GM21528 (cell line): ENCODE results near the gene NDUFA8.

Source experiments
- ATAC-seq: cut with Tn5 transposase; IDR thresholded peaks from one replicate; pipeline ENCODE4 v1.9.1; 2021; ENCODE audit warnings: mild to moderate bottlenecking, moderate library complexity; ENCODE audit not compliant: unreplicated experiment, low FRiP score

The NDUFA8 gene

DNA sequence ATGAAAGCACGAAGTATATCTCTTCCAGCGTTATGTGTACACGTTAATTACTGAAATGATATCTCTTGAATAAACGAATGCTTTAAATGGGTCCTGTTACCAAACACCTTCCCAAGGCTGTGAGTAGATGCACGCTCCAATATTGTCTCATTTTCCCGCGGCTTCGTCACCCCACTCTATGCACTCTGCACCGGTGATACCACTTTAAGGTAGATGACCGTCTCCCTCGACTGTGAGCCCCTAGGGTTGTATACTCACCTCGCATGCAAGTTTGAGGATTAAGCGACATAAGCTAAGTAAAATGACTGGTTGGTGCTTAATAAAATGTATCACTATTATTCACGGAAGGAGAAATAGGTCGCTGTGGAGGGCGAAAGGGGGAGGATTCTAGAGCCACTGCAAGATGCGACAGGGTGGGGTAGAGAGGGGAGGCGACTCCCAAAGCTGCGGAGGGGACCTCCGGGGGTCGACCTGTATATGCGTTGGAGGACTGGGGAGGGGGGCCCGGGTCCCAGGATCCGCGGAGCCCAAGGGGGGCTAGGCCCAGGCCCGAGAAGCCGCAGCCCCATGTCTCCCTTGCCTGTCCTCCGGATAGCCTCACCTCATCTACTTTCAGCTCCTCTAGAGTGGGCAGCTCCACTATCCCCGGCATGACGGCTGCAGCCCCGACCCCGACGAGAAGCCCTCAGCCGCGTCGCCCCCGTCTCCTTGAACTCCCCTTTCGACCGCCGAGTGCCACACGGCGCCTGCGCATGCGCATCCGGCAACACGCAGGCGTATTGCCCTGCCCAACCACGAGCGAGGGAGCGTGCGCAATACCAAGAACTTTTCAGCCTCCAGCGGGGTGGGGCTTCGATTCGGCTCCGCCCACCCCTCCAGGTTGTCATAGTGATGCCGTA, at the start of gene NDUFA8, which contains the start of gene MORN5:
Gene NDUFA8, minus strand, starts transcription at position 754 of the 899 bp plus-strand sequence. Its CDS starts 102 bp downstream, at position 652.
Gene MORN5, plus strand, starts transcription at position 883 of the 899 bp plus-strand sequence. CDS start 65 bp downstream, outside the sequence.
- ATAC-seq = peak; percentile 97

DNA sequence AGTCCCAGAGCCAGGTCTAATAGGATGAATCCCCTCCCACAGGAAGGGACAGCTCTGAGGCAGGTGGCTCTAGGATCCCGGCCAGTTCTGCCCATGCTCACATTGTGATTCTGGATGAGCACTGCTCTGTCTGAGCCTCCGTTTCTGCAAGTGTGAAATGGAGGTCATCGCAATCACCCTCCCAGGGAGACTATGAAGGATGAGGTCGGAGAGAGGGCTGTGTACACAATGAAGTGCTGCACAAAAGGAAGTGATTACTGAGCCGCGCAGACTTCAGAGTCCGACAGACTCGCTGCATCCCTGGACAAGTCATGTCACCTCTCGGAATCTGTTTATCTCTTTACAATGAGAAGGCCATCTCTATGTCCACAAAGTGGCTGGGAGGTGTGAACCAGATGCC, 47.5 kb upstream of the NDUFA8 start:
- ATAC-seq = no peak

DNA sequence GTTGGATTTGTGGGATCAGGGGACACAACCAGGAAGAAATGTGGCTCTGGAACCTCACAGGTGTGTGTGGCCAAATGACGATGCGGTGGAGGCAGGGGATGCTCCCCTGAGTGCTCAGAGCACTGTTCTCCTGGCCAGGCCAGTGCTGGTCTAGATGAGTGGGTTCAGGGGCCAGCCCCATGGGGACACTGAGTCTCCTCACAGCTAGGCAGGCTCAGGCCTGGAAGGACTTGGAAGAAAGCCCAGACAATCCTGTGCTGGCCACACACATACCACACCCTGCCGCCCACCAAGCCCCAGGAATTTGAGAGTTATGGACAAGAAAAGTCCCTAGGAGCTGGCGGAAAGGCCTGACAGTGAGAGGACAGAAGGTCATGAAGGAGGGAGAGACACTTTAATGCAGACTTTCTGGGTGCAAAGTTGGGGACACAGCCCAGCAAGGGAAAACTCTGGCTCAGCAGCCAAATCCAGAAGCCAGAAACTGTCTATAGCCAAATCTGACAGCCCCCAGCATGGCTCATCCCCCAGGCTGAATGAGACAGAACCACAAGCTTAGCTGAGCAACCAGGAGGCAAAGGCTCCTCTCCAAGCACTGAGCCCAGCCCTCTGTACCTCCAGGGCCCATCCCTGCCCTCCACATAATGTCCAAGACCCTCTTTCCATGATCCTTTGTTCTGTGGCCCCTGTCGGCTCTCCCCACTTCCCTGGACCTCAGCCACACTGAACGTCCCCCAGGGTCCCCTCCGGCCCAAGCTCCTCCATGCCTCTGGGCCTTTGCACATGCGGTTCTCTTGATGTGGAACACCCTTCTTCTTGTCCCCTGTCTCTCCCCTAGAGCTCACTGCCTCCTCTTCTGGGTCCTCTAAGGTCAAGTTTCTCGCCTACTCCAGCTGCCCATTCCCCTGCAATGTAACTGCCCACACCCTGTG, 46.8 kb upstream of the NDUFA8 start:
- no peak for ATAC-seq

DNA sequence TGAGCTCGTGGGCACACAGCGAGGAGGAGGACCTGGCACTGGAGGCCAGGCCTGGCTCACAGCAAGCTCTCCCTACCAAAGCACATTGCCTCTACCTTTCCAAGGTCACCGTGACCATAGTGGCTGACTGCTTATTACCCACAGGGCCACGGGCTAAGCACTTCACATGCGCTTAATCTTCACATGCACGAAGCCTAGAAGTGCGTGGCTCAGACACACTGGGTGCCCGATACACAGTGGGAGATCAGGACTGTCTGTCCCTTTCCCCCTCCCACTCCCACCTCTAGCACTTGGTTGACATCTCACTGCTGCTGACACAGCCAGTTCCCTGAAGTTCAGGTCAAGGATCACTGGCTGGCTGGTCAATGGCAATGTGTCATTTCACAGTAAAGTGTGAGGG, 45.6 kb upstream of the NDUFA8 start:
- ATAC-seq = no peak

DNA sequence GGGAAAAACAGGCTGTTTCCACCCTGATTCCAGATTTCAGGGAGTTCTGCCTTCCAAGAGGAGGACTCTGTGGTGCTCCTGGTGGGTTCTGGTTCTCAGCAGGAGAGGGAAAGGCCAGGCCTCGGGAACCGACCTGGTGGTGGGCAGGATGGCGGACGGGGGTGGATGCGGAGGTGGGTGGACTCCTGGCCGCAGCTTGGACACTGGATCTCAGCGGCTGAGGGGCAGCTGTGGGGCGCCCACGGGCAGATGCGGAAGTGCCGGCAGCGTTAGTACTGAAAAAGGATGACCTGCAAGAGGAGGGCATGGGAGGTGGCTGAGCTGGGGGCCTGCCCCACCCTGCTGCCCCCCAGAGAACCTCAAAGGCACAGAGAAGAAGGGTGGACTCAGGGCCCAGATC, 44.9 kb upstream of the NDUFA8 start:
- ATAC-seq = no peak

DNA sequence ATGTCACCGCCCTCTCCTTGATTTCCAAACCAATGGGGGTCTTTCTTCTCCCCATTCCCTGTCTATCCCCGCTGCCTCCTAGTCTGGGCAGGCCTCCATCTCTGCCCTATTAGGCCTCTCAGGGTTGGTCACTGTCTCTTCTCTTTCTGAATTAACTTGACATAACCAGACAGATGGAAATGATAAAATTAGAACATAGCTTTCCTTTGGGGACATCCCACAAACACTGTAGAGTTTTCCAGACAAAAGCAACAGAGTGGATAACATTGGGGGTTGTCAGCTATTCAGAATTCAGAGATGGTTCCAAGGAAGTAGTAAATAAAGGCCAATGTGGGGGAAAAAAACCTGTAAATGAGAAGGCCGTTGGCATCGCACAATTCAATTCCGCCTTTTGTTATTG, 44.5 kb upstream of the NDUFA8 start:
- ATAC-seq = no peak

DNA sequence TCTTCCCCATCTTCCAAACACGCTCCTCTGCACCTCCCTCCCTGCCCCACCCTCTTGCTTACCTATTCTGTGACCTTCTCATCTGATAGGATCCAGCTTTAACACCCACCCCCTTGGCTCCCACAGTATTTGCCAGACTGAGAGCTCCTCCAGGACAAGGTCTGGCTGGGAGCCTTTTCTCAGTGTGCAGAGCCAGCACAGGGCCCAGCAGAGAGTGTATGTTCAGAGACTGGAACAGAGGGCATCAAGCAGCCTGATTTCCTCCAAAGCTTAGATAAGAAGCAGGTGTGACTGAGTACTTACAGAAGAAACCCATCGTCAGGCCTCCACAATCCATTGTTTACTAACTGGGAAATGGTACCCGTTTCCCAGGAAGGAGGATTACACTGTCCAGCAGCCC, 42.5 kb upstream of the NDUFA8 start:
- no peak for ATAC-seq

DNA sequence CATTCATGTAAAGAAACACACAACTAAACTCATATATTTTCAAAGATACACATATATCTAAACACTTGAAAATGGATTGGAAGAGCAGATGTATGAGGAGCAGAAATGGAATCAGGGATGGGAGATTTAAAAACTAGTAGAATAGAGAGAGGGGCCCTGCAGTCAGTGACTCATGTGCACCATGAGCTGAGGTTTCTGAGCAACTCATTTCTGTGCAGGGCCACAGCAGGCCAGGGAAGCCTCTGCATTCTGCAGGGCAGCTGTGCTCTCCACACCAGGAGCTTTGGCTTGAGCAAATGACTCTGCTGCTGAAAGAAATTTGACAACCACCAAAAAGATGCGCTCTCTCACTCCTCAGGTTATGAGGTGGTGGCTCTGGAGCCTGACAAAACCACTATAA, 42.1 kb upstream of the NDUFA8 start:
- no peak for ATAC-seq

DNA sequence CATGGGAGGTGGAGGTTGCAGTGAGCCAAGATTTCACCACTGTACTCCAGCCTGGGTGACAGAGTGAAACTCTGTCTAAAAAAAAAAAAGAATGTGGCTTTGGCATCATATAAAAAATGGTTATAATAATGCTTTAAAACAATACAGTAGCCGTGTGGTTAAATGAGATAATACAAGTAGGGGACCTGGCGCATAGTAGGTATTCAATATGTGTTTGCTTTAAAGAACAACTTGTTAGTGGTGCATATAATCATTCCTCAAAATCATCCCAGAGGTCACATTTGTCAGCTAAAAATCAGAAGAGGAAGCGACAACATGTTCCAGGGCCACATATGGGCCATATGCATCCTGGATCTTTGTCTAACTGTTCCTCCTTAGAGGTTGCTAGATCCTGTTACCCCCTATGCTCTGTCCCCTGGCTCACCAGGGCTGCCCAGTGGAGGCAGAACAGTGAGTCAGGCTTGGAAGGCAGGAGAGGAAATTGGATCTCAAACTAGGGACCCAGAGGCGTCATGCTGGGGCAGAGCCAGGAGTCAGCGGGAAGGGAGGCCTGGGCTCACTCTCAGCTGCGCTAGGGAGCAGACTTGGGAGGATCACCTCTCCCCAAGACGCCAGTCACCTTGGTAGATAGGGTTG, 41.5 kb upstream of the NDUFA8 start:
- ATAC-seq = no peak

DNA sequence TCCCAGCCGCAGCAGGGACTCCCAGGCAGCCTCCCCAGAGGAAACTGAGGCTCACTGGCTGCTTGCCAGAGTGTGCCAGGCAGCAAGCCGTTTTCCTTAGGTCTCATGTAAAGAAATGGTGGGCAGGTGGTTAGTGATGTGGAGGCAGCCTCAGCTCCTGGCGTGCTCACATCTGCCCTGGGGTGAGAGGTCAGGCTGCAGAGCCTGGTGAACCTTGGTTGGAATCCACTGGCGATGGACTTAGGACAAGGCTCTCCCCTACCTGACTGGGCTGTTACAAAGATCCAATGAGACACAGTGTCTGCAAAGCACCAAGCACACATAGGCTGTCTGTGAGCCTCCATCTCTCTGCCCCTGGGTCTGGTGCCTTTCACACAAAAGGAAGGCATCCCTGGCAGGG, 38.3 kb upstream of the NDUFA8 start:
- no peak for ATAC-seq

DNA sequence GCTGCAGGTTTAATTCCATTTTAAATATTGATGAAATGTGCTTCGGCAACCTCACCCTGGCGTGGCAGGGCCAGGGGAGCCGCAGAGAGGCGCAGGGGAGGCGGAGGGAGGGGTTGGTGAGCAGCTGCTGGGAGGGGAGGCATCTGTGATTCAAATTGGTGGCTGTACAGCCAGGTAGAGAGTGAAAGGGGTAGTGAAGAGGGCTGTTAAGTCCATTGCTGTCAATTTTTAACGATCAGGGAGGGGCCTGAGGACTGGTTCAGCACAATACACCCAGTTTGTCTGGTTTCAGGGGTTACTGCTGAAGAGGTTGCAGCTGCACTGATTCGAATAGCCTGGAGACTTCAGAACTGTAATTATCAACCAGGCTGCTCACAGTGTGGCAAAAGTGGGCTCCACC, 37.8 kb upstream of the NDUFA8 start:
- no peak for ATAC-seq

DNA sequence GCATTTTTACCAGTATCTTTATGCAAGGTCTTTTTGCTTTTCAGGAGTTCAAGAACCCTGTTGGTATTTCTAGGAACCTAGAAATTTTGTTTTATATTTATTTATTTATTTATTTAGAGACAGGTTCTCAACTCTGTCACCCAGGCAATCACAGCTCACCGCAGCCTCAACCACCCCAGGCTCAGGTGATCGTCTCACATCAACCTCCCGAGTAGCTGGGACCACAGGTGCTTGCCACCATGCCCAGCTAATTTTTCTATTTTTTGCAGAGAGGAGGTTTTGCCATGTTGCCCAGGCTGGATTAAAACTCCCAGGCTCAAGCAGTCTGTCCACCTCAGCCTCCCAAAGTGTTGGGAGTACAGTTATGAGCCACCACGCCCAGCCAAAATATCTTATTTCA, 36.3 kb upstream of the NDUFA8 start:
- ATAC-seq = no peak

DNA sequence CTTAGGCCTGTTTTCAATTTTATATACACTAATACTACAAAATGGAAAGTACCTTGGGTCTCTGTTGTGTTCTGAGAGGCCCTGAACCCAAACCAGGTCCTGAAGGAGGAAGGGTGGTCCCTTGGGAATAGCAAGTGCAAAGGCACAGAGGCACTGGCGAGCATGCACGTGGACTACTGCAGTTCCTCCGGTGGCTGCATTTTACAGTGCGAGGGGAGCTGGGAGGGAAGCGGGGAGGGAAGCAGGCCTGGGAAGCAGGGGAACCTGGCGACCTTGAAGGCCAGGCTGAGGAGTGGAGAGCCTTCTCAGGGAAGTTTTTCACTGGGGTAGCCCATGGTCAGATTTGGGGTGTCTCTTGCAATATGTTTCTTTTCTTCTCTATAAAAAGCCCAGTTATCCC, 34.1 kb upstream of the NDUFA8 start:
- no peak for ATAC-seq

DNA sequence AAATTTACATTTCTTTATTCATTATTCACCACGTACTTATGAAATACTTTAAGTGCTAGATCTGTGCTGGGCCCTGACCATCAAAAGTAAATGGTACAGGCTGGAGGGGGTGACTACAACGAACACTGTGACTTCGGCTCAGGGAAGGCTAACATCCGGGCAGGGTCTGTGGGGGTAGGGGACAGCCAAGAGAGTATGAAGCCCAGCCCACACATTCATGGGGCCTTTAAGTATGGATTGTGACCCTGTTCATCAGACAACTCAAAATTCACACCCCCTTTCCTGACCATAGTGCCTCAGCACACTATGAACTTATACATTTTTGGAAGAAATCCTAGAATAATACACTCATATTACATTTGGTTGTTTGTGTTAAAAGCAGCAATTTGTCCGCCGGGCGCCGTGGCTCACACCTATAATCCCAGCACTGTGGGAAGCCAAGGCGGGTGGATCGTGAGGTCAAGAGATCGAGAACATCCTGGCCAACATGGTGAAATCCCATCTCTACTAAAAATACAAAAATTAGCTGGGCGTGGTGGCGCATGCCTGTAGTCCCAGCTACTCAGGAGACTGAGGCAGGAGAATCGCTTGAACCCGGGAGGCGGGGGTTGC, 33.4 kb upstream of the NDUFA8 start:
- ATAC-seq = no peak

DNA sequence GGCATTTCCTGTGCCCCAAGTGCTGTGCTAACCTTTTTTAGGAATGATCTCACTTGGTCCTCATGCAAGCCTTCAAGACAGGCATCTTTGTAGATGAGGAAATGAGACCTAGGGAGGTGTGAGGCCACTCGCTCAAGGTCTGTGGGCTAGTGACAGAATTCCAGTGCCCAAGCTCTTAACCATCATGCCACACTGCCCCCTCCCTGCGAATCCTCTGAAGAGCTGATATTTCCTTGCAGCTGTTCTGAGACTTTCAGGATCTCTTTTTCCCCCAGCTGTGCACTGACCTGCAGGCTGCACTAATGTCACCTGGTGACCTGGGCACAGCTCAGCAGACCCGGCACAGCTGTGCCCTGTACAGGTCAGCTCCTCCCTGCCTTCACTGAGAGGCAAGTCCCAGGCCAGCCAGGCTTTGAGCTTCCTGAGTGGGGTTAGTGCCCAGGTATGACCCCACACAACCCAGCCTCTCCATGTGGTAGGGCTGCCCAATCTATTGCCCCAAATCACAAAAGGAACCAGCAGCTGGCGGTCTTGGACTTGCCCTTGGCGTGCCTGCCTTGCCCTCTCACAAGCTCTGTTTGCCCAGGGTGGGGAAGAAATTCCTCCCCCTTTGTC, 32.8 kb upstream of the NDUFA8 start:
- no peak for ATAC-seq

DNA sequence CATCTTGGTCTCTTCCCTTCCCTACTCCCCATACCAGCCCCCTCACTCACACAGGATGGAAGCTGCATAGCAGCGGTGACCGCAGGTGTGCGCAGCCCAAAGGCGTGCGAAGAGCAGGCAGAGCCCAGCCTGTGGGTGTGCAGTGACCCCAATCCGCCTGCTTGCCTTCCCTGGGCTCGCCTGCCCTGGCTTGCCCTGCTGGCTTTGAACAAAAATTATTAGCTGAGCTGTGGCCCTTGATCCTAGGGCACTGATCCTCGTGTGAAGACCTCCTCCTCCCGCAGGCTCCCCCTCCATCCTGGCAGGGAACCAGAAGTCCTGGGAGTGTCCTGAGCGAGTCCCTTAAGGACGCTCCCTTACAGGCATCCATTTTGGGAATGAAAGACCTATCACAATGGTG, 32.0 kb upstream of the NDUFA8 start:
- ATAC-seq = no peak

DNA sequence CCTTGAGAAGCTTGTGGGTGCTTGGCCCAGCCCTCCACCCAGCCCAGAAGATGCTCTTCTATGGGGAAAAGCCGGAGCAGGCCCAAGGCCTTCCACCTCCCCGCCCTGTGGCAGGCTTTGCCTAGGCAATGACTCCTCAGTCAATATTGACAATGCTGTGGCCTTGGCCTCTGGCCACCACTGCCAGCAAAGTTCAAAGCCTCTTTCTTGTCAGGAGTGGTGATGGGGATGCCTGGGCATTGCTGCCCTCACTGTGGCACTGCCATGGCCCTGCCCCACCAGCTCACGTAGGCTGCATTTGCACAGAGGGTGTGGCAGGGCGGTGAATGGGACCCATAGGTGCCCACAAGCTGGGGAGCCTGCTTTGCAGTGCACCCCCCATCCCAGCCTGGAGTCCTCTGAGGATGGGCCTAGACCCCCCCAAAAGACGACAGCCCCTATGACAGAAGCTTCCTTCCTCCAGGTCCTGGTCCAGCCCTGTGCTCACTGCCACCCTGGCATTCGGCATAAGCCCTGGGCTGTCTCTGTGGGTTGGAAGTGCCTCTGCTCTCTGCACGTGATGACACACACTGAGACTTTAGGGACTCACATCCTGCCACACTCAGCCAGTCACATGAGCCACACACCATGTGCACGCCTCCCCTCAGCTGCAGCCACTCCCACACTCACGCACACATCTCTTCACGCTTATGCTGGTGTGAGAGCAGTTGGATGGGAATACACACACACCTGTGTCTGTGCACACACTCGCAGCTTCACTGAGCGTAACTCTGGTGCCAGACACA, 31.2 kb upstream of the NDUFA8 start:
- ATAC-seq = no peak

DNA sequence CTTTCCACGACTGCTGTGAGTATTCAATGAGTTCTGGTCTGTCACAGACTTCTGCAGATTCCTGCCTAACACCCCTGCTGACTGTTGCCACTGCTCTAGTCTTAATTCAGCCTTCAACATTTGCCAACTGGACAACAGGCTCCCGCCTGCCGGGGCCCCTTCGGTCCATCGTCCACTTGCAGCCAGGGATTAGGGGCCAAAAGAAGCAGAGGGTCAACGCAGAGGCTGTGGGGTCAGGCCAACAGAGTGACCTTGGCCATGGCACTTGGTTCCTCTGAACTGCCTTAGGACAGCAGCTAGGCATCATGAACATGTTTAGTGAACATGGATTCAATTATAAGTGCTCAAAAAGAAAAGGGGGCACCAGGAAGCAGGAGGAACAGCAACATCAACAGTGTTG, 28.8 kb upstream of the NDUFA8 start:
- no peak for ATAC-seq

DNA sequence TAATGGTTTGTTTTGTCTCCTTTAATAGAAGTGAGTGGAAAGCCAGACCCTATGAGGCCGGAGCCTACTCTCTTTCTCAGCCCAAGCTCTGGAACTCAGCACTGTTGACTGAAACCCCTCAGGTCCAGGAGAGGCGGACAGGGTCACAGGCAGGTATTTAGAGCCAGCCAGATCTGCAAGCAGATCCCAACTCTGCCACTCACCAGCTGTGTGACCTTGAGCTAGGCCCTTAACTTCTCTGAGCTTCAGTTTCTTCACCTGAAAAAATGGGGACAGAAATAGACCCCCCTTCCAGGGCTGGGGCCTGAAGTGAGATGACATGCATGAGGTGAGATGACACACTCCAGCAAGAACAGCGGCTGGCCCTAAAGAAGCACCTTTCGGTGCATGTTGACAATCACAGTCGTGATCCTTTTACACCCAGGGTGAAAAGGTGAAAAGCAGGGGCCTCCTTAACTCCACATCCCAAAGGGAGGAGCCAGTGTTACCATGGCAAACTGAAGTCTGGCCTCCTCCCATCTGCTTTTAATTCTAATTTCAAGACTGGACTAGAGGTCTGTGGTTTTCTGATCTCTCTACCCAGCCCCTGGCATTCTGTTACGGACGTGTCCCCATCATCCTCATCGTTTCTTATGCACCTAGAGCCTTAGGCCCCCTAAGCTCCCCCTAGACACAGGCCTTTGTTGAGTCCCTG, 27.3 kb upstream of the NDUFA8 start:
- ATAC-seq = no peak
